ENCODE results near the gene PDZRN4.

GRCh38 chr12:41402801-41403200, 214.7 kb downstream of the PDZRN4 start:
- TF ChIP-seq CTCF (IDR thresholded peaks at IDR 0.05) = no peak
- no peak for TF ChIP-seq POLR2AphosphoS5 (IDR thresholded peaks at IDR 0.05)
- TF ChIP-seq POLR2A (IDR thresholded peaks at IDR 0.05) = no peak

All from suprapubic skin (tissue), 4 donors.